Calu3 (cell line): ENCODE results near the gene PPP4R4. TPM values are rescaled to one million over a fixed set of nuclear protein-coding genes. Genes with fewer than 3 reads are reported as not detected.

ENCODE experiments used
- Bru-seq: library from RNA; stranded (reverse); fragments of 400-500 nt; gene quantifications from one replicate; lab custom pipeline; 2021; lab: Mats Ljungman, UMichigan
- BruChase-seq, 2 experiments: library from RNA; stranded (reverse); fragments of 400-500 nt; gene quantifications; one replicate each; lab custom pipeline; 2021; lab: Mats Ljungman, UMichigan
- BruUV-seq: library from RNA; stranded (reverse); fragments of 400-500 nt; replicated peaks from 2 replicates; lab custom pipeline; 2021; lab: Mats Ljungman, UMichigan
- CTCF ChIA-PET: fragments of 300-600 bp; sonication (Branson Sonifier 250); formaldehyde crosslinking; loops from one replicate; lab custom pipeline; 2022; ENCODE audit warnings: antibody characterized with exemption; lab: Charles Lee
- DNase-seq: peaks from one replicate; pipeline ENCODE4 v3.0.0; 2022
- H3K27ac Mint-ChIP-seq: one replicate; pipeline ENCODE4 v1.8.0; 2022; ENCODE audit warnings: mixed read lengths; ENCODE audit not compliant: unreplicated experiment
- H3K27me3 Mint-ChIP-seq: one replicate; pipeline ENCODE4 v1.8.0; 2022; ENCODE audit warnings: mixed read lengths; ENCODE audit not compliant: unreplicated experiment
- H3K36me3 Mint-ChIP-seq: one replicate; pipeline ENCODE4 v1.8.0; 2022; ENCODE audit warnings: mild to moderate bottlenecking, moderate library complexity, mixed read lengths; ENCODE audit not compliant: insufficient read depth, unreplicated experiment
- H3K4me1 Mint-ChIP-seq: one replicate; pipeline ENCODE4 v1.8.0; 2022; ENCODE audit warnings: mild to moderate bottlenecking, low read depth, mixed read lengths; ENCODE audit not compliant: unreplicated experiment
- H3K4me3 Mint-ChIP-seq: one replicate; pipeline ENCODE4 v1.8.0; 2022; ENCODE audit warnings: mild to moderate bottlenecking, low read depth, moderate library complexity, mixed read lengths; ENCODE audit not compliant: unreplicated experiment
- H3K9me3 Mint-ChIP-seq: one replicate; pipeline ENCODE4 v1.8.0; 2022; ENCODE audit warnings: low read depth, mixed read lengths; ENCODE audit not compliant: unreplicated experiment
- CTCF ChIP-seq: fragments of 200-600 bp; IDR thresholded peaks from one replicate; pipeline ENCODE4 v1.8.0; 2022; ENCODE audit warnings: antibody characterized with exemption; ENCODE audit not compliant: unreplicated experiment
- intact Hi-C: fragments of 100-400 bp; cut with micrococcal nuclease; formaldehyde crosslinking; loops from one replicate; pipeline ENCODE4 v1.10.0; 2022; ENCODE audit not compliant: unreplicated experiment
- long read RNA-seq: library from polyadenylated mRNA; stranded (forward); transcript quantifications from one replicate; pipeline ENCODE4 v2.0.0, GENCODE V29; 2022
- total RNA-seq: library from RNA; stranded (reverse); gene quantifications from 2 replicates; pipeline ENCODE4 v1.2.3, GENCODE V29; 2022

The PPP4R4 gene
- 0.10 and 0.78 TPM in 2 replicates for total RNA-seq
- percentile 28 among the genes with signal in this experiment for Bru-seq, nascent RNA
- percentile 17 among the genes with signal in this experiment for BruChase-seq, experiment 1, labeled RNA remaining after a 6-hour chase
- percentile 24 among the genes with signal in this experiment for BruChase-seq, experiment 2, labeled RNA remaining after a 2-hour chase
- long read RNA-seq, result 0 reads

- H3K4me1 Mint-ChIP-seq, result peaks cover 10% of the 10 kb centered on the region
These were observed at the start of gene PPP4R4 for GRCh38 chr14:94173885-94174603. PPP4R4 (plus strand) TSS chr14:94174322; CDS start chr14:94174466, 144 bp downstream.

GRCh38 chr14:94124582-94125377, 49.3 kb upstream of the PPP4R4 start:
- H3K4me3 Mint-ChIP-seq, result no peak overlapping the region
- no peak for TF ChIP-seq CTCF
- H3K27ac Mint-ChIP-seq, result no peak overlapping the region
- H3K27me3 Mint-ChIP-seq, result peaks cover 16% of the 10 kb centered on the region
- H3K9me3 Mint-ChIP-seq, result peaks cover 2% of the 10 kb centered on the region
- DNase-seq, result no peak
- intact Hi-C loops, result loop anchor here (5.0 kb wide), 1 partner anchor 57 kb away; no protein-coding TSS in a partner anchor
- H3K36me3 Mint-ChIP-seq, result peaks cover 10% of the 10 kb centered on the region
- no TSS peak for BruUV-seq
- CTCF ChIA-PET, result interaction anchor here (0.9 kb wide), 1 partner anchor 68 kb away, joined by 3 read pairs; no protein-coding TSS in a partner anchor
- peaks cover 16% of the 10 kb centered on the region for H3K4me1 Mint-ChIP-seq

More at GRCh38 chr14:94173885-94174603, at the start of gene PPP4R4:
- DNase-seq, result peak; percentile 86
- H3K27ac Mint-ChIP-seq, result peak within 1 kb of the TSS; percentile 42
- no peak for TF ChIP-seq CTCF
- peaks cover 70% of the 10 kb centered on the region for H3K27me3 Mint-ChIP-seq
- intact Hi-C loops, result loop anchor here (10.0 kb wide), 1 partner anchor 241 kb away; no protein-coding TSS in a partner anchor
- no TSS peak for BruUV-seq
- H3K36me3 Mint-ChIP-seq, result peaks cover 20% of the 10 kb centered on the region
- peak within 1 kb of the TSS; percentile 69 for H3K4me3 Mint-ChIP-seq
- CTCF ChIA-PET, result interaction anchor here (1.2 kb wide), 1 partner anchor 38 kb away, joined by 4 read pairs; no protein-coding TSS in a partner anchor
- no peaks in the 10 kb centered on the region for H3K9me3 Mint-ChIP-seq

- TF ChIP-seq CTCF, result no peak
- Mint-ChIP-seq H3K27me3 (peaks cover 7% of the 10 kb centered on the region), H3K27ac (no peak overlapping the region), H3K36me3 (peaks cover 17% of the 10 kb centered on the region), H3K9me3 (peaks cover 2% of the 10 kb centered on the region), H3K4me3 (no peak overlapping the region), H3K4me1 (peaks cover 25% of the 10 kb centered on the region)
- CTCF ChIA-PET, result no interaction called here
- intact Hi-C loops, result no loop called here
- no peak for DNase-seq
- no TSS peak for BruUV-seq
These were observed 48.3 kb upstream of the PPP4R4 start for GRCh38 chr14:94125659-94126418.

GRCh38 chr14:94126419-94126677, 47.8 kb upstream of the PPP4R4 start:
- no peak for DNase-seq
- Mint-ChIP-seq H3K27ac (no peak overlapping the region), H3K9me3 (peaks cover 2% of the 10 kb centered on the region), H3K27me3 (peaks cover 2% of the 10 kb centered on the region), H3K4me1 (peaks cover 25% of the 10 kb centered on the region), H3K36me3 (peaks cover 17% of the 10 kb centered on the region), H3K4me3 (no peak overlapping the region)
- intact Hi-C loops, result no loop called here
- CTCF ChIA-PET, result no interaction called here
- no peak for TF ChIP-seq CTCF
- no TSS peak for BruUV-seq
